GM19395 (cell line): ENCODE results near the gene GBF1.

Experiments used
- ATAC-seq: cut with Tn5 transposase; IDR thresholded peaks from one replicate; pipeline ENCODE4 v1.9.1; 2021; ENCODE audit warnings: mild to moderate bottlenecking, moderate library complexity; ENCODE audit not compliant: unreplicated experiment

Gene GBF1

GRCh38 chr10:102332772-102333171 lies 87.4 kb downstream of the GBF1 start:
- no peak for ATAC-seq

- ATAC-seq, result no peak
Observed at GRCh38 chr10:102334101-102334500, 88.8 kb downstream of the GBF1 start.

- no peak for ATAC-seq
Observed at GRCh38 chr10:102335184-102335583, 89.9 kb downstream of the GBF1 start.

- no peak for ATAC-seq
Observed at GRCh38 chr10:102341038-102341688, 95.8 kb downstream of the GBF1 start.

GRCh38 chr10:102342458-102342857 lies 97.1 kb downstream of the GBF1 start:
- ATAC-seq, result no peak

GRCh38 chr10:102342958-102343357 lies 97.6 kb downstream of the GBF1 start:
- no peak for ATAC-seq

- ATAC-seq, result no peak
Observed at GRCh38 chr10:102344067-102344466, 98.7 kb downstream of the GBF1 start.

GRCh38 chr10:102347236-102347828 lies 102.0 kb downstream of the GBF1 start:
- no peak for ATAC-seq

GRCh38 chr10:102352066-102352715 lies 106.9 kb downstream of the GBF1 start:
- no peak for ATAC-seq

- no peak for ATAC-seq
Observed at GRCh38 chr10:102354451-102354850, 109.1 kb downstream of the GBF1 start.

- ATAC-seq, result no peak
Observed at GRCh38 chr10:102358712-102359382, 113.5 kb downstream of the GBF1 start.

GRCh38 chr10:102367441-102367840 lies 122.1 kb downstream of the GBF1 start:
- ATAC-seq, result no peak

- ATAC-seq, result no peak
Observed at GRCh38 chr10:102368077-102368476, 122.7 kb downstream of the GBF1 start.

GRCh38 chr10:102371295-102371694 lies 126.0 kb downstream of the GBF1 start:
- ATAC-seq, result no peak

- no peak for ATAC-seq
Observed at GRCh38 chr10:102375250-102375649, 129.9 kb downstream of the GBF1 start.

GRCh38 chr10:102375867-102376266 lies 130.5 kb downstream of the GBF1 start:
- no peak for ATAC-seq

GRCh38 chr10:102376901-102377300 lies 131.6 kb downstream of the GBF1 start:
- ATAC-seq, result no peak

- ATAC-seq, result no peak
Observed at GRCh38 chr10:102379383-102379782, 134.1 kb downstream of the GBF1 start.

- no peak for ATAC-seq
Observed at GRCh38 chr10:102381983-102382382, 136.7 kb downstream of the GBF1 start.

- no peak for ATAC-seq
Observed at GRCh38 chr10:102382871-102383270, 137.5 kb downstream of the GBF1 start.

- no peak for ATAC-seq
Observed at GRCh38 chr10:102384053-102384452, 138.7 kb downstream of the GBF1 start.
